ENCODE results near the gene SPATS2. TPM values are rescaled to one million over a fixed set of nuclear protein-coding genes. Genes with fewer than 3 reads are reported as not detected.

Gene SPATS2
- total and polyA plus RNA-seq, 2 donors (not counting 1 experiment from before 2014, with no cell fraction given) = 11.3 to 21.5 TPM

GRCh38 chr12:49493900-49494299 is 126.6 kb downstream of the SPATS2 start:
- no peaks in the 10 kb centered on the region for H3K9me3 Mint-ChIP-seq (ENCODE audit: insufficient read depth)

More at GRCh38 chr12:49493900-49494299, 126.6 kb downstream of the SPATS2 start:
- DNase-seq = no peak
- TF ChIP-seq CTCF (IDR thresholded peaks at IDR 0.05) (no peak), EZH2 (IDR thresholded peaks at IDR 0.05; ENCODE audit: borderline replicate concordance, insufficient read depth, low read depth, low read length, poor library complexity, severe bottlenecking) (no peak)
- Histone ChIP-seq H2AFZ (ENCODE audit: insufficient read depth, low read depth, low read length, poor library complexity, severe bottlenecking) (no peak overlapping the region), H3K4me2 (replicated peaks; ENCODE audit: low read depth, low read length, poor library complexity, severe bottlenecking) (no peak overlapping the region), H3K4me1 (ENCODE audit: control insufficient read depth in 2 of 2, insufficient read depth in 2 of 2, low read length in 2 of 2) (no peaks in the 10 kb centered on the region), H3K9me3 (ENCODE audit: control extremely low read depth in 1 of 3, control insufficient read depth in 2 of 3, insufficient read depth in 1 of 3, low read length in 2 of 3) (no peaks in the 10 kb centered on the region), H3K36me3 (replicated peaks in 1 of 2; ENCODE audit: control extremely low read depth in 1 of 2, control insufficient read depth in 1 of 2, extremely low read depth in 1 of 2, insufficient read depth in 2 of 2, low read length in 1 of 2) (peaks cover 5 to 9% of the 10 kb centered on the region in 2 experiments), H3K9ac (ENCODE audit: low read length) (no peak overlapping the region), H3K27me3 (replicated peaks in 1 of 4; ENCODE audit: control extremely low read depth in 1 of 4, control insufficient read depth in 3 of 4, insufficient read depth in 4 of 4, low read length in 3 of 4) (no peaks in the 10 kb centered on the region), H4K20me1 (ENCODE audit: control insufficient read depth, insufficient read depth, low read length, poor library complexity, severe bottlenecking) (no peaks in the 10 kb centered on the region), H3K79me2 (ENCODE audit: control insufficient read depth, insufficient read depth, low read length) (no peaks in the 10 kb centered on the region), H3K27ac (ENCODE audit: low read length in 2 of 2) (no peak overlapping the region), H3K4me3 (ENCODE audit: control extremely low read depth in 1 of 5, extremely low read depth in 1 of 5, insufficient read depth in 1 of 5, low read depth in 2 of 5, low read length in 4 of 5) (no peak overlapping the region)
- WGBS (ENCODE audit: insufficient coverage) = no CpG with 5 or more reads among the region's 2 CpGs
- POLR2A ChIA-PET = no interaction called here
- Mint-ChIP-seq H3K4me3 (no peak overlapping the region), H3K27me3 (no peaks in the 10 kb centered on the region), H3K4me1 (no peaks in the 10 kb centered on the region), H3K27ac (no peak overlapping the region)
- CTCF ChIA-PET = interaction anchor here (1.0 kb wide), 1 partner anchor 20 kb away, joined by 3 read pairs; no protein-coding TSS in a partner anchor
- no peak for ATAC-seq (ENCODE audit: low read depth)
- intact Hi-C loops (cut with micrococcal nuclease) = no loop called here
